K562 (cell line): ENCODE results near the gene DHX8. TPM values are rescaled to one million over a fixed set of nuclear protein-coding genes. Genes with fewer than 3 reads are reported as not detected.
A peak's percentile ranks its signal among the peaks of the same experiment; 100 is the strongest.

Experiments
- ATAC-seq: fragments of 200-7000 bp; cut with Tn5 transposase; 3 replicates; pipeline ENCODE4 v1.9.1; 2020; ENCODE audit warnings: moderate library complexity
- BruUV-seq: library from RNA; stranded (reverse); fragments of 400-500 nt; replicated peaks from 2 replicates; lab custom pipeline; 2021; lab: Mats Ljungman, UMichigan
- CTCF ChIA-PET: fragments of 300-600 bp; formaldehyde crosslinking; extraction: SDS; loops from one replicate; lab custom pipeline; 2021; ENCODE audit warnings: low intra/inter-chr PET ratio; lab: Yijun Ruan, JAX
- POLR2A ChIA-PET: fragments of 300-600, 350-650 bp; sonication (Branson Sonifier 250); formaldehyde crosslinking; extraction: SDS; loops from one replicate; lab custom pipeline; 2021; ENCODE audit warnings: antibody characterized with exemption, inconsistent platforms; lab: Yijun Ruan, JAX
- DNase-seq, 4 experiments: peaks; one replicate each; pipeline versions ENCODE4 v3.0.0 to v3.0.0-alpha.2; 2011 to 2018; ENCODE audit warnings: low spot score in 3 of 4, mixed read lengths in 3 of 4; ENCODE audit errors: extremely low read depth in 1 of 4
- FAIRE-seq: peaks from 2 replicates; lab custom pipeline; 2011; peaks lifted over from hg19 to GRCh38; lab: Jason Lieb, UNC
- H2AFZ ChIP-seq: 2 replicates; pipeline ENCODE4 v1.6.0; 2011; ENCODE audit warnings: low read depth, low read length, control low read depth, inconsistent platforms
- H3K27ac ChIP-seq: fragments of 200-600 bp; 3 replicates; pipeline ENCODE4 v1.8.0; 2011; ENCODE audit warnings: low read depth, mild to moderate bottlenecking, control low read depth, inconsistent platforms, low read length, moderate library complexity, mixed read lengths; ENCODE audit errors: extremely low read depth
- H3K27me3 ChIP-seq, 2 experiments: fragments of 300-600 bp in 1 of 2; 2 replicates in 1 of 2; 3 replicates in 1 of 2; pipeline versions ENCODE4 v1.6.0 to v1.8.0; 2011; ENCODE audit warnings: inconsistent platforms in 2 of 2, low read length in 2 of 2, mild to moderate bottlenecking in 1 of 2, mixed read lengths in 1 of 2, moderate library complexity in 1 of 2; ENCODE audit not compliant: control insufficient read depth in 2 of 2, insufficient read depth in 2 of 2
- H3K36me3 ChIP-seq: fragments of 300-600 bp; 3 replicates; pipeline ENCODE4 v1.8.0; 2011; ENCODE audit warnings: mild to moderate bottlenecking, low read length, inconsistent platforms; ENCODE audit not compliant: control insufficient read depth, insufficient read depth
- H3K4me1 ChIP-seq, 2 experiments: fragments of 200-600 bp in 1 of 2; replicated peaks in 1 of 2; 2 replicates in 1 of 2; 3 replicates in 1 of 2; pipeline versions ENCODE4 v1.5.1 to v1.8.0; 2011; ENCODE audit warnings: inconsistent platforms in 2 of 2, low read length in 2 of 2, mild to moderate bottlenecking in 1 of 2, mixed read lengths in 1 of 2, moderate library complexity in 1 of 2; ENCODE audit not compliant: control insufficient read depth in 2 of 2, insufficient read depth in 2 of 2
- H3K4me2 ChIP-seq: 2 replicates; pipeline ENCODE4 v1.6.1; 2011; ENCODE audit warnings: low read length, control low read depth, inconsistent platforms, mixed read lengths; ENCODE audit not compliant: insufficient read depth
- H3K4me3 ChIP-seq: fragments of 200-600 bp; sonication (generic), shearing (Covaris generic); 2 replicates; pipeline ENCODE4 v1.5.1; 2016; ENCODE audit warnings: control low read depth, inconsistent platforms
- H3K79me2 ChIP-seq: fragments of 200-600 bp; 3 replicates; pipeline ENCODE4 v1.8.0; 2011; ENCODE audit warnings: low read length, inconsistent platforms; ENCODE audit not compliant: control insufficient read depth, insufficient read depth
- H3K9ac ChIP-seq, 2 experiments: 2 replicates each; pipeline versions ENCODE4 v1.6.0 to v1.6.1; 2011; ENCODE audit warnings: low read depth in 2 of 2, low read length in 2 of 2, control low read depth in 1 of 2, inconsistent platforms in 1 of 2, mild to moderate bottlenecking in 1 of 2, mixed read lengths in 1 of 2; ENCODE audit not compliant: insufficient read depth in 1 of 2
- H3K9me1 ChIP-seq: one replicate; pipeline ENCODE4 v1.6.0; 2011; ENCODE audit warnings: inconsistent platforms, mild to moderate bottlenecking, low read length, moderate library complexity; ENCODE audit not compliant: control insufficient read depth, insufficient read depth
- H3K9me3 ChIP-seq: replicated peaks from 2 replicates; pipeline ENCODE4 v1.5.1; 2011; ENCODE audit warnings: low read depth, low read length, inconsistent platforms; ENCODE audit not compliant: control insufficient read depth, insufficient read depth
- H4K20me1 ChIP-seq: replicated peaks from 2 replicates; pipeline ENCODE4 v1.6.1; 2011; ENCODE audit warnings: low read length, inconsistent platforms, mixed read lengths; ENCODE audit not compliant: control insufficient read depth, insufficient read depth
- GATAD2A ChIP-seq: fragments of 450-650 bp; IDR thresholded peaks from 2 replicates; pipeline ENCODE4 v1.6.1; 2017
- PYGO2 ChIP-seq: fragments of 450-650 bp; IDR thresholded peaks from 2 replicates; pipeline ENCODE4 v1.6.1; 2016; ENCODE audit warnings: mild to moderate bottlenecking, missing genetic modification characterization, moderate library complexity, missing compliant biosample characterization
- ZSCAN32 ChIP-seq: fragments of 450-650 bp; formaldehyde crosslinking; IDR thresholded peaks from 2 replicates; pipeline ENCODE4 v1.4.0; 2020; ENCODE audit warnings: mild to moderate bottlenecking, moderate library complexity
- WGBS: fragments of 100-300 bp; shearing (Covaris generic); methylation state at CpG from one replicate; pipeline ENCODE4 v1.1.6; 2016; ENCODE audit warnings: low coverage, mixed read lengths; ENCODE audit not compliant: insufficient coverage; ENCODE audit errors: missing lambda C conversion rate; 5-methylcytosine and 5-hydroxymethylcytosine counted together
- in situ Hi-C: fragments of 300-500 bp; cut with MboI; formaldehyde crosslinking; loops from 4 replicates; pipeline ENCODE4 v1.15.0; 2018; ENCODE audit warnings: inconsistent platforms, mixed read lengths
- intact Hi-C: fragments of 100-400 bp; cut with micrococcal nuclease; formaldehyde crosslinking; loops from 2 replicates; pipeline ENCODE4 v1.14.2; 2022
- polyA plus RNA-seq, 8 experiments: library from polyadenylated mRNA; depleted of rRNA in 4 of 8; stranded (reverse) in 5 of 8; unstranded in 3 of 8; fragments of >200 nt; fragmentation: Nextera tagmentation in 2 of 8; fragmentation: Illumina TruSeq in 1 of 8; extraction: Ambion mirVana in 2 of 8; extraction: Trizol in 1 of 8; gene quantifications; 2 replicates each; pipeline versions ENCODE4 v1.2.1 to v1.2.3, GENCODE V29; 2011 to 2014; ENCODE audit warnings: inconsistent platforms in 1 of 8, missing spikeins in 1 of 8
- total RNA-seq, 7 experiments: library from RNA; depleted of rRNA in 6 of 7; stranded (reverse); fragments of >200 nt in 6 of 7; fragmentation: Illumina TruSeq in 2 of 7; extraction: Trizol in 2 of 7; gene quantifications; 2 replicates each; pipeline versions ENCODE4 v1.2.1 to v1.2.3, GENCODE V29; 2011 to 2021; ENCODE audit warnings: low replicate concordance in 1 of 7
- TF ChIP-seq, protein P1 (sequence below): fragments of 450-650 bp; IDR thresholded peaks from 2 replicates; pipeline ENCODE4 v1.7.0; 2016; ENCODE audit warnings: borderline replicate concordance
- TF ChIP-seq, protein P2 (sequence below): fragments of 250-450 bp; sonication (Bioruptor Pico); IDR thresholded peaks from 2 replicates; pipeline ENCODE4 v1.5.0; 2021
- TF ChIP-seq, protein P3 (sequence below): IDR thresholded peaks from 2 replicates; pipeline ENCODE4 v1.6.1; 2016; ENCODE audit warnings: missing genetic modification characterization, missing compliant biosample characterization

Gene DHX8
- total and polyA plus RNA-seq, 9 of the 15 experiments (the other 6 are each of a cell fraction or from before 2014, with no cell fraction given): 16.7 to 42.5 (median 25.6) TPM

DNA sequence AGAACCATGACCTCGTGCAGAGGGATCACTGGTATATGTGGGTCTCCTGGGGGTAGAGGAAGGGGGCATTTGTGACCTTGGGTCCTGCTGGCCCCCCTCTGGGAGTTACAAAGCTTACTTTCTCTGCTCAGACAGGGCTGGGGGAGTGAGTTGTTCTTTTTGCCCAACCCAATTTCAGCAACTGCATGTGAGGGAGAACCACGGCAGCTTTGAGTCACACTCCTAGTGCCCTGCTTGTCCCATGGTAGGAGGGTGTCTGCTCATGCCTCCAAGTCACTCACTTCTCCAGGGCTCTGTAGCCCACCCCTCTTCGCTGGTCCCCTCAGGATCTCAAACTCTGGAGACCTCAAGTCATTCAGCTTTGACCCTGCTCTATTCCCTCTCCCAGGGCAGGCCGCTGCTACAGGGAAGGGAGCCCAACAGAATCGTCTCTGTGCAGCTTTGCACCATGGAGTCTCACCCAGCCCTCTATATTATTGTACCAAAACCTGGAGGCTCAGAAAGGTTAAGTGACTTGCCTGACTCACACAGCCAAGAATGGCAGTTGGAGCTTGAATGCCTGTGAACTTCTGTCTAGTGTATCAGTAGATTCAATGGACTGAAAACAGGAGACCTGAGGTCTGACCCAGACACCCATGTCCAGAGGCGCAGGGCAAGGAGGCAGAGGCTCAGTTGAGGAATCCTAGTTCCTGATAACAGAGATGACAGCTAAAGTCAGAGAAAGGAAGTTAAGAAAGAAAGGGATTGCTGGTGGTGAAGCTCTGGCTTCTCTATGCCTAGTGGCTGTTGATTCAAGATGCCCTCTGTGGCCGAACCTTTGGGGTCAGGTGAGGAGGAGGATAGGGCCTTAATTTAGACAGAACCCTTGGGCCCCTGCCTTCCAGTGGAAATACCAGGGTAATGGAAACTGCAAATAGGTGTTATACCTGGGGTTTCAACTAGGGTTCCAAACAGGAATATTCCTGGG, 77.0 kb downstream of the DHX8 start:
- POLR2A ChIA-PET: interaction anchor here (0.5 to 1.7 kb wide), 4 partner anchors 13 to 344 kb away, joined by 3 to 10 read pairs (median 4); partner anchors contain the start of gene ETV4
- Histone ChIP-seq H3K36me3 (no peaks in the 10 kb centered on the region), H2AFZ (no peak overlapping the region), H3K79me2 (no peaks in the 10 kb centered on the region), H3K4me1 (peaks cover 13 to 14% of the 10 kb centered on the region in 2 experiments; a peak in 4 of 5 replicates), H3K9ac (peak overlapping the region in 1 of 2 experiments; percentile 38; a peak in 2 of 4 replicates), H3K4me3 (no peak overlapping the region), H3K27ac (no peak overlapping the region), H3K9me1 (no peaks in the 10 kb centered on the region), H3K9me3 (no peaks in the 10 kb centered on the region), H3K4me2 (no peak overlapping the region), H3K27me3 (no peaks in the 10 kb centered on the region; a peak in 1 of 5 replicates), H4K20me1 (no peaks in the 10 kb centered on the region)
- in situ Hi-C loops: no loop called here
- intact Hi-C loops: no loop called here
- no peak for DNase-seq
- no peak for FAIRE-seq
- TF ChIP-seq, protein P1, sequence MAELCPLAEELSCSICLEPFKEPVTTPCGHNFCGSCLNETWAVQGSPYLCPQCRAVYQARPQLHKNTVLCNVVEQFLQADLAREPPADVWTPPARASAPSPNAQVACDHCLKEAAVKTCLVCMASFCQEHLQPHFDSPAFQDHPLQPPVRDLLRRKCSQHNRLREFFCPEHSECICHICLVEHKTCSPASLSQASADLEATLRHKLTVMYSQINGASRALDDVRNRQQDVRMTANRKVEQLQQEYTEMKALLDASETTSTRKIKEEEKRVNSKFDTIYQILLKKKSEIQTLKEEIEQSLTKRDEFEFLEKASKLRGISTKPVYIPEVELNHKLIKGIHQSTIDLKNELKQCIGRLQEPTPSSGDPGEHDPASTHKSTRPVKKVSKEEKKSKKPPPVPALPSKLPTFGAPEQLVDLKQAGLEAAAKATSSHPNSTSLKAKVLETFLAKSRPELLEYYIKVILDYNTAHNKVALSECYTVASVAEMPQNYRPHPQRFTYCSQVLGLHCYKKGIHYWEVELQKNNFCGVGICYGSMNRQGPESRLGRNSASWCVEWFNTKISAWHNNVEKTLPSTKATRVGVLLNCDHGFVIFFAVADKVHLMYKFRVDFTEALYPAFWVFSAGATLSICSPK: no peak
- TF ChIP-seq, protein P2, sequence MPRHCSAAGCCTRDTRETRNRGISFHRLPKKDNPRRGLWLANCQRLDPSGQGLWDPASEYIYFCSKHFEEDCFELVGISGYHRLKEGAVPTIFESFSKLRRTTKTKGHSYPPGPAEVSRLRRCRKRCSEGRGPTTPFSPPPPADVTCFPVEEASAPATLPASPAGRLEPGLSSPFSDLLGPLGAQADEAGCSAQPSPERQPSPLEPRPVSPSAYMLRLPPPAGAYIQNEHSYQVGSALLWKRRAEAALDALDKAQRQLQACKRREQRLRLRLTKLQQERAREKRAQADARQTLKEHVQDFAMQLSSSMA (CRISPR knock-in tag): no peak
- TF ChIP-seq, protein P3, sequence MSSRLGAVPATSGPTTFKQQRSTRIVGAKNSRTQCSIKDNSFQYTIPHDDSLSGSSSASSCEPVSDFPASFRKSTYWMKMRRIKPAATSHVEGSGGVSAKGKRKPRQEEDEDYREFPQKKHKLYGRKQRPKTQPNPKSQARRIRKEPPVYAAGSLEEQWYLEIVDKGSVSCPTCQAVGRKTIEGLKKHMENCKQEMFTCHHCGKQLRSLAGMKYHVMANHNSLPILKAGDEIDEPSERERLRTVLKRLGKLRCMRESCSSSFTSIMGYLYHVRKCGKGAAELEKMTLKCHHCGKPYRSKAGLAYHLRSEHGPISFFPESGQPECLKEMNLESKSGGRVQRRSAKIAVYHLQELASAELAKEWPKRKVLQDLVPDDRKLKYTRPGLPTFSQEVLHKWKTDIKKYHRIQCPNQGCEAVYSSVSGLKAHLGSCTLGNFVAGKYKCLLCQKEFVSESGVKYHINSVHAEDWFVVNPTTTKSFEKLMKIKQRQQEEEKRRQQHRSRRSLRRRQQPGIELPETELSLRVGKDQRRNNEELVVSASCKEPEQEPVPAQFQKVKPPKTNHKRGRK: no peak
- TF ChIP-seq GATAD2A (no peak), ZSCAN32 (no peak), PYGO2 (tag) (no peak)
- WGBS: 36% methylated on average over 7 of the region's 7 CpGs
- CTCF ChIA-PET: no interaction called here
- BruUV-seq: no TSS peak
- ATAC-seq: no peak
